GM12801 (cell line): ENCODE data around the gene FYB1.

Experiments
- CTCF ChIP-seq: IDR thresholded peaks from one replicate; pipeline ENCODE4 v1.5.1; 2011; ENCODE audit warnings: control low read depth; ENCODE audit not compliant: insufficient read length; ENCODE audit errors: extremely low read depth

Gene FYB1

GRCh38 chr5:39208471-39208870, 10.9 kb downstream of the FYB1 start:
- no peak for TF ChIP-seq CTCF

DNA sequence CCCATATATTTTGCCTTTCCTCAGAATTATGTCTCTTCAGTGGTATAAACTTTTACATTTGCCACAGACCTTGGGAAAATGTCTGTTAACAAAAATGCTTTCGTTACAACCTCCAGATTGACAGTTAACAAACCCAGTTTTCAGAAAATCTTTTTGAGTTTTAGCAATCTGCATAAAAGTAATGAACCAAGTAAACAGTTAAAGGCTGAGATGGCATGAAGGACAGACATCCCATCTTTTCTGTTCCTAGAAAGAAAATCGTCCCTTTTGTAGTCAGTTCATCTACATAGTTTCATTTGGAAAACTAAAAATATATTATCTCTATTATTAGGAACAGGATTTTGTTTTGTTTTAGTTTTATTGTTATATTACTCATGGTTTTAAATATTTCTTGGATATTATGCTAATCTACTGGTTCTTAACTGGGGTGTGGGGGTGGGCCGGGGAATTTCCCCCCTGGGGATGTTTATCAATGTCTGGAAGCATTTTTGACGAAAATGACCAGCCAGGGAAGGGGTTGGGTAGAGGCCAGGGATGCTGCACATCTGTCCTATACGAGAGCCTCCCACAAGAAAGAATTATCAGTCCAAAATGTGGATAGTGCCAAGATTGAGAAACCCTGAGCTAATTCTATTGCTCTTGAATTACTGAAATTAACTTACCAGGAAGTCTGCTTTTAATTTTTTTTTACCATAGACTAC, 11.9 kb downstream of the FYB1 start:
- no peak for TF ChIP-seq CTCF

GRCh38 chr5:39206630-39207321, 12.6 kb downstream of the FYB1 start:
- TF ChIP-seq CTCF: no peak

GRCh38 chr5:39205550-39205949, 13.8 kb downstream of the FYB1 start:
- TF ChIP-seq CTCF: no peak

- TF ChIP-seq CTCF: no peak
These were observed 15.4 kb downstream of the FYB1 start for GRCh38 chr5:39203951-39204350.

- no peak for TF ChIP-seq CTCF
These were observed 16.0 kb downstream of the FYB1 start for GRCh38 chr5:39203275-39203922.

- no peak for TF ChIP-seq CTCF
These were observed 16.6 kb downstream of the FYB1 start for GRCh38 chr5:39202597-39203274.
